SIG-M5 treated with dmso at 0.1 percent for 504 hours (cell line): ENCODE measurements around the gene CT45A8.
"Not testable (repeated sequence)": the region's sequence is repeated elsewhere in the genome, so short reads cannot be mapped to it uniquely, and the experiment has no call there.

ENCODE experiments used
- DNase-seq: peaks from one replicate; lab custom pipeline; 2025; ENCODE audit not compliant: unreplicated experiment; lab: John Stamatoyannopoulos, UW

CT45A8 gene

DNA sequence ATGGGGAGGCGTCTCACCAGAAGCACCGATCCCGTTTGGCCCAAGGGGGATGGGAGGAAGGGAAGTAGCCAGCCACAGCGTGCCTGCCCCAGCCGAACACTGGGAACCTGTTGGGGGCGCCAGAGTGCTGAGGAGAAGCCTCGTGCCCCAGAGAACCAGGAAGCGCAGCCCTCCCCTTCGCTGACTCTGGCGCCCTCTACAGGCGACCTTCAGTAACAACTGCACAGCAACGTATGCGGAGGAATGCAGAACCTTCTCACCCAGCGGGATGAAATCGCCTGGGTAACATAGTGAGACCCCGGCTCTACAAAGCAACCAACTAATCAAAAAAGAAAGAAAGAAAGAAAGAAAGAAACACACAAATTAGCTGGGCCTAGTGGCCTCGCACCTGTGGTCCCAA is at the start of gene CT45A8:
Gene CT45A8 (minus strand): TSS at position 101 of the 400 bp plus-strand sequence. CDS start 3,755 bp downstream, outside the sequence.
- not testable (repeated sequence) for DNase-seq

GRCh38 chrX:135893294-135893817 is 39.0 kb upstream of the CT45A8 start, which contains the start of the genes CT45A10 and SAGE1:
CT45A10 (minus strand) TSS chrX:135893444; CDS start chrX:135885344, 8,100 bp downstream.
SAGE1 (plus strand) TSS chrX:135893716; CDS start chrX:135896243, 2,527 bp downstream.
- no peak for DNase-seq

DNA sequence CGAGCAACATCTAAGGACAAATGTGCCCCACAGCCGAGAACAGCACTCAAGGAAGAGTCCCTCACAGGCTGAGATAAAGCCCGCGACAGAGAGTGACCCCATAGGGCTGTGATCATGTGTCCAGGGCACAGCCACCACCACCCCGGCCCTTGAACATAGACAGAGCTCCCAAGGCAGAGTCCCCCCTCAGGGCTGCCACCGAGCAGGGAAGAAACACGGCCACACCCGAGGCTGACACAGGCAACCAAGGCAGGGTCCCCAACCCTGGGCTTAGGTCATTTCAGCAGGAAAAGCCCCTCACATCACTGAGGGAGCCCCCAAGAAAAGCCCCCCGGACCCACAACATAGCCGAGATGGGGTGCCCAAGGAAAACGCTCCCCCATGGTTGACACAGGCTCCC is 38.4 kb upstream of the CT45A8 start:
- DNase-seq: no peak

DNA sequence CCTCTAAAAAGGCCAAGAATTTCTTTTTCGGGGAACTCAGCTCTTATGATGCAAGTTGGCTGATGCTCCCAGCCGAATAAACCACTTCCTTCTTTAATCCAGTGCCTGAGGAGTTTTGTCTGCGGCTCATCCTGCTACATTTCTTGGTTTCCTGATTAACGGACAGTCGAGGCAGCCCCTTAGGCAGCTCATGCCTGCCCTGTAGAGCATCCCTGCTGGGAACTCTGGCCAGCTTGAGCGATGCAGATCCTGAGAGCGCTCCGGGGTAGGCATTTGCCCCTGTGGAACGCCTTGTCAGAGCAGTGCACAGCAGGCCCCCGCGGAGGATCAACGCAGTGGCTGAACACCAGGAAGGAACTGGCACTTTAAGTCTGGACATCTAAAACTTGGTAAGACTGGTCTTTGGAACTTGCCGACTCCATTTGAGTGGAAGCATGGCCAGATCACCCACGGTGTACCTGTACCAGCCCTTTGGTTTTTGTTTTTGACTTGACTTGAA is 35.8 kb upstream of the CT45A8 start:
- DNase-seq: no peak

DNA sequence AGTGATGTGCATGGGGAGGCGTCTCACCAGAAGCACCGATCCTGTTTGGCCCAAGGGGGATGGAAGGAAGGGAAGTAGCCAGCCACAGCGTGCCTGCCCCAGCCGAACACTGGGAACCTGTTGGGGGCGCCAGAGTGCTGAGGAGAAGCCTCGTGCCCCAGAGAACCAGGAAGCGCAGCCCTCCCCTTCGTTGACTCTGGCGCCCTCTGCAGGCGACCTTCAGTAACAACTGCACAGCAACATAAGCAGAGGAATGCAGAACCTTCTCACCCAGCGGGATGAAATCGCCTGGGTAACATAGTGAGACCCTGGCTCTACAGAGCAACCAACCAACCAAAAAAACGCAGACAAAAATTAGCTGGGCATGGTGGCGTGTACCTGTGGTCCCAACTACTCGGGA is 34.6 kb upstream of the CT45A8 start:
- DNase-seq: not testable (repeated sequence)

DNA sequence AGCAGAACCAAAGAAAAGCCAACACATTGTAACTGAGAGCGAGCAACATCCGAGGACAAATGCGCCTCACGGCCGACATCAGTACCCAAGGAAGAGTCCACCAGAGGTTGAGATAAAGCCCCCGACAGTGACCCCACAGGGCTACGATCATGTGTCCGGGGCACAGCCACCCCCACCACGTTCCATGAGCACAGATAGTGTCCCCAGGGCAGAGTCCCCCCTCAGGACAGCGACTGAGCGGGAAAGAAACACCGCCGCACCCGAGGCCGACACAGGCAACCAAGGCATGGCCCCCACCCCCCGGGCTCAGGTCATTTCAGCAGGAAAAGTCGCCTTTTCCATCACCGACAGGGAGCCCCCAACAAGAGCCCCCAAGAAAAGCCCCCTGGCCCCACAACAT is 33.9 kb upstream of the CT45A8 start:
- DNase-seq: not testable (repeated sequence)

DNA sequence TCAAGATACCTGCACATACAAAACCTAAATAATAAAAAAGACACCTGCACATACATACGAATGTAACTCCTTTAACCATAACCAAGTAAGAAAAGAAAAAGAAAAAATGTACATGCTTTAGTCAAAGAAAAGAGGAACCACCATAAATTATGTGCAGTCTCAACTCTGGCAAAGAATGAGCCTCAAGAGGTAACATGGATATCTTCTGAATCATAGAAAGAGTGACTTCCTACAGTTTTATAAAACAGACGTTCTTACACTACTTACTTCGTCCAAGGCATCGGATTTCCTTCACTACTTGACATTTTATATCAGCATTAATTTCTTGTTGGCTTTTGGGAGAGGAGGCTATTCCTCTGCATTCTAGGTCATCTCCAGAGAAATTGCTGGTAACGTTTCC is 28.4 kb upstream of the CT45A8 start:
- DNase-seq: not testable (repeated sequence)

DNA sequence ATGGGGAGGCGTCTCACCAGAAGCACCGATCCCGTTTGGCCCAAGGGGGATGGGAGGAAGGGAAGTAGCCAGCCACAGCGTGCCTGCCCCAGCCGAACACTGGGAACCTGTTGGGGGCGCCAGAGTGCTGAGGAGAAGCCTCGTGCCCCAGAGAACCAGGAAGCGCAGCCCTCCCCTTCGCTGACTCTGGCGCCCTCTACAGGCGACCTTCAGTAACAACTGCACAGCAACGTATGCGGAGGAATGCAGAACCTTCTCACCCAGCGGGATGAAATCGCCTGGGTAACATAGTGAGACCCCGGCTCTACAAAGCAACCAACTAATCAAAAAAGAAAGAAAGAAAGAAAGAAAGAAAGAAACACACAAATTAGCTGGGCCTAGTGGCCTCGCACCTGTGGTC is 17.4 kb upstream of the CT45A8 start, which contains the start of gene CT45A9:
Gene CT45A9 (minus strand): TSS at position 101 of the 400 bp plus-strand sequence. CDS start 3,751 bp downstream, outside the sequence.
- DNase-seq: not testable (repeated sequence)

DNA sequence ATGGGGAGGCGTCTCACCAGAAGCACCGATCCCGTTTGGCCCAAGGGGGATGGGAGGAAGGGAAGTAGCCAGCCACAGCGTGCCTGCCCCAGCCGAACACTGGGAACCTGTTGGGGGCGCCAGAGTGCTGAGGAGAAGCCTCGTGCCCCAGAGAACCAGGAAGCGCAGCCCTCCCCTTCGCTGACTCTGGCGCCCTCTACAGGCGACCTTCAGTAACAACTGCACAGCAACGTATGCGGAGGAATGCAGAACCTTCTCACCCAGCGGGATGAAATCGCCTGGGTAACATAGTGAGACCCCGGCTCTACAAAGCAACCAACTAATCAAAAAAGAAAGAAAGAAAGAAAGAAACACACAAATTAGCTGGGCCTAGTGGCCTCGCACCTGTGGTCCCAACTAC is 17.2 kb downstream of the CT45A8 start, which contains the start of gene CT45A7:
Gene CT45A7 (minus strand): TSS at position 101 of the 400 bp plus-strand sequence. CDS start 3,747 bp downstream, outside the sequence.
- DNase-seq: not testable (repeated sequence)

DNA sequence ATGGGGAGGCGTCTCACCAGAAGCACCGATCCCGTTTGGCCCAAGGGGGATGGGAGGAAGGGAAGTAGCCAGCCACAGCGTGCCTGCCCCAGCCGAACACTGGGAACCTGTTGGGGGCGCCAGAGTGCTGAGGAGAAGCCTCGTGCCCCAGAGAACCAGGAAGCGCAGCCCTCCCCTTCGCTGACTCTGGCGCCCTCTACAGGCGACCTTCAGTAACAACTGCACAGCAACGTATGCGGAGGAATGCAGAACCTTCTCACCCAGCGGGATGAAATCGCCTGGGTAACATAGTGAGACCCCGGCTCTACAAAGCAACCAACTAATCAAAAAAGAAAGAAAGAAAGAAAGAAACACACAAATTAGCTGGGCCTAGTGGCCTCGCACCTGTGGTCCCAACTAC is 34.4 kb downstream of the CT45A8 start, which contains the start of gene CT45A2:
Gene CT45A2 (minus strand): TSS at position 101 of the 400 bp plus-strand sequence. CDS start 3,747 bp downstream, outside the sequence.
- not testable (repeated sequence) for DNase-seq

GRCh38 chrX:135802687-135803086 is 51.7 kb downstream of the CT45A8 start, which contains the start of gene CT45A6:
CT45A6 (minus strand) TSS chrX:135802787; CDS start chrX:135798993, 3,794 bp downstream.
- not testable (repeated sequence) for DNase-seq
